Osteoblast (primary cell): ENCODE data around the gene PRPF6. TPM values are rescaled to one million over a fixed set of nuclear protein-coding genes. Genes with fewer than 3 reads are reported as not detected.
A peak's percentile ranks its signal among the peaks of the same experiment; 100 is the strongest.

Source experiments
- DNase-seq: peaks from one replicate; pipeline ENCODE4 v3.0.0; 2011; ENCODE audit warnings: low spot score, mixed read lengths; ENCODE audit not compliant: insufficient read length; ENCODE audit errors: missing footprints
- H2AFZ ChIP-seq: 2 replicates; pipeline ENCODE4 v1.6.0; 2011; ENCODE audit warnings: mild to moderate bottlenecking, low read length
- H3K27ac ChIP-seq: 2 replicates; pipeline ENCODE4 v1.5.1; 2011; ENCODE audit warnings: mild to moderate bottlenecking, low read depth, low read length, moderate library complexity
- H3K27me3 ChIP-seq: 2 replicates; pipeline ENCODE4 v1.6.0; 2012; ENCODE audit warnings: mild to moderate bottlenecking, control low read depth, inconsistent platforms, low read length, moderate library complexity; ENCODE audit not compliant: insufficient read depth
- H3K36me3 ChIP-seq: 2 replicates; pipeline ENCODE4 v1.5.1; 2011; ENCODE audit warnings: mild to moderate bottlenecking, low read length, control low read depth, moderate library complexity; ENCODE audit not compliant: insufficient read depth
- H3K4me1 ChIP-seq: 2 replicates; pipeline ENCODE4 v1.5.1; 2011; ENCODE audit warnings: mild to moderate bottlenecking, low read length, control low read depth, moderate library complexity; ENCODE audit not compliant: insufficient read depth
- H3K4me2 ChIP-seq: 2 replicates; pipeline ENCODE4 v1.6.0; 2011; ENCODE audit warnings: mild to moderate bottlenecking, low read length; ENCODE audit not compliant: insufficient read depth
- H3K4me3 ChIP-seq: fragments of 200-600 bp; sonication (generic); 3 replicates; pipeline ENCODE4 v1.5.1; 2012; ENCODE audit warnings: mild to moderate bottlenecking, low read length, inconsistent platforms; ENCODE audit not compliant: insufficient read depth
- H3K79me2 ChIP-seq: 2 replicates; pipeline ENCODE4 v1.6.0; 2012; ENCODE audit warnings: mild to moderate bottlenecking, low read length, control low read depth, inconsistent platforms; ENCODE audit not compliant: insufficient read depth
- H3K9me3 ChIP-seq: 2 replicates; pipeline ENCODE4 v1.5.1; 2011; ENCODE audit warnings: low read depth, low read length, control low read depth
- H4K20me1 ChIP-seq: 2 replicates; pipeline ENCODE4 v1.6.0; 2012; ENCODE audit warnings: mild to moderate bottlenecking, low read length, control low read depth; ENCODE audit not compliant: insufficient read depth
- total RNA-seq: library from RNA; depleted of rRNA; stranded (reverse); fragments of >200 nt; gene quantifications from 2 replicates; pipeline ENCODE4 v1.2.3, GENCODE V29; 2012
- TF ChIP-seq, protein P1 (sequence below): IDR thresholded peaks from 2 replicates; pipeline ENCODE4 v1.5.1; 2011; ENCODE audit warnings: mild to moderate bottlenecking, low read depth, low read length, moderate library complexity; ENCODE audit errors: extremely low read depth

PRPF6 gene
- total RNA-seq, 1 donor, result 56.1 TPM

- no peaks in the 10 kb centered on the region for H3K79me2 ChIP-seq
- H3K27me3 ChIP-seq, result no peaks in the 10 kb centered on the region
- H2AFZ ChIP-seq, result no peak overlapping the region
- H3K4me1 ChIP-seq, result peaks cover 15% of the 10 kb centered on the region
- H3K9me3 ChIP-seq, result no peaks in the 10 kb centered on the region
- H3K27ac ChIP-seq, result no peak overlapping the region
- H3K36me3 ChIP-seq, result no peaks in the 10 kb centered on the region
- DNase-seq, result no peak
- H4K20me1 ChIP-seq, result peaks cover 11% of the 10 kb centered on the region
- H3K4me2 ChIP-seq, result no peak overlapping the region
- H3K4me3 ChIP-seq, result no peak overlapping the region
- TF ChIP-seq, protein P1, sequence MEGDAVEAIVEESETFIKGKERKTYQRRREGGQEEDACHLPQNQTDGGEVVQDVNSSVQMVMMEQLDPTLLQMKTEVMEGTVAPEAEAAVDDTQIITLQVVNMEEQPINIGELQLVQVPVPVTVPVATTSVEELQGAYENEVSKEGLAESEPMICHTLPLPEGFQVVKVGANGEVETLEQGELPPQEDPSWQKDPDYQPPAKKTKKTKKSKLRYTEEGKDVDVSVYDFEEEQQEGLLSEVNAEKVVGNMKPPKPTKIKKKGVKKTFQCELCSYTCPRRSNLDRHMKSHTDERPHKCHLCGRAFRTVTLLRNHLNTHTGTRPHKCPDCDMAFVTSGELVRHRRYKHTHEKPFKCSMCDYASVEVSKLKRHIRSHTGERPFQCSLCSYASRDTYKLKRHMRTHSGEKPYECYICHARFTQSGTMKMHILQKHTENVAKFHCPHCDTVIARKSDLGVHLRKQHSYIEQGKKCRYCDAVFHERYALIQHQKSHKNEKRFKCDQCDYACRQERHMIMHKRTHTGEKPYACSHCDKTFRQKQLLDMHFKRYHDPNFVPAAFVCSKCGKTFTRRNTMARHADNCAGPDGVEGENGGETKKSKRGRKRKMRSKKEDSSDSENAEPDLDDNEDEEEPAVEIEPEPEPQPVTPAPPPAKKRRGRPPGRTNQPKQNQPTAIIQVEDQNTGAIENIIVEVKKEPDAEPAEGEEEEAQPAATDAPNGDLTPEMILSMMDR, result no peak
These were observed 95.4 kb downstream of the PRPF6 start for GRCh38 chr20:64076061-64076997.

DNA sequence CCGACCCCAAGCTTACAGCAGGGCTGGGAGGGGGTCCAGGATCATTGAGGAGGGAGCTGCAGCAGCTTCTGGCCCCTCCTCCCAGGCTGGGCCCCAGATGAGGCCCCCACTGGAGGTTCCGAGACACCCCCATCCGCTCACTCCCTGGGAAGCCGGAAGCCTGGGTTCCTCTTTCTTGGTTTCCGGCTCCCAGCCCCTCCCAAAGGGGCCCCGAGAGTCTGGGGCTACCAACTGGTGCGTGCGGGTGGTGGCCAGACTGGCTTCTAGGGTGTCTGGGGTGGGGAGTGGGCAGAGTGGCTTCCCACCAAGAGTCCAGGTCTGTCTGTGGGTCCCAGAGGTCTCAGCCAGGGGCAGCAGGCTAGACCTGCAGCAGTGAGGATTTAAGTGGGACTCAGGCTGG is 96.2 kb downstream of the PRPF6 start:
- H4K20me1 ChIP-seq, result peaks cover 11% of the 10 kb centered on the region
- H3K4me2 ChIP-seq, result no peak overlapping the region
- TF ChIP-seq, protein P1, result no peak
- H3K4me3 ChIP-seq, result no peak overlapping the region
- H3K4me1 ChIP-seq, result peaks cover 15% of the 10 kb centered on the region
- no peaks in the 10 kb centered on the region for H3K9me3 ChIP-seq
- peaks cover 2% of the 10 kb centered on the region for H3K27me3 ChIP-seq
- no peak overlapping the region for H2AFZ ChIP-seq
- H3K79me2 ChIP-seq, result no peaks in the 10 kb centered on the region
- no peaks in the 10 kb centered on the region for H3K36me3 ChIP-seq
- DNase-seq, result no peak
- H3K27ac ChIP-seq, result no peak overlapping the region

GRCh38 chr20:64077541-64077875 is 96.6 kb downstream of the PRPF6 start:
- TF ChIP-seq, protein P1, result no peak
- peaks cover 15% of the 10 kb centered on the region for H3K4me1 ChIP-seq
- DNase-seq, result no peak
- H3K79me2 ChIP-seq, result no peaks in the 10 kb centered on the region
- H3K27ac ChIP-seq, result no peak overlapping the region
- peaks cover 11% of the 10 kb centered on the region for H4K20me1 ChIP-seq
- no peaks in the 10 kb centered on the region for H3K36me3 ChIP-seq
- H3K4me3 ChIP-seq, result no peak overlapping the region
- H3K9me3 ChIP-seq, result no peaks in the 10 kb centered on the region
- H3K27me3 ChIP-seq, result peaks cover 5% of the 10 kb centered on the region
- H2AFZ ChIP-seq, result no peak overlapping the region
- H3K4me2 ChIP-seq, result no peak overlapping the region

- Histone ChIP-seq H3K4me3 (no peak overlapping the region), H2AFZ (no peak overlapping the region), H4K20me1 (peaks cover 11% of the 10 kb centered on the region), H3K4me2 (peak overlapping the region; percentile 75), H3K4me1 (peaks cover 15% of the 10 kb centered on the region), H3K36me3 (no peaks in the 10 kb centered on the region), H3K79me2 (no peaks in the 10 kb centered on the region), H3K27me3 (peaks cover 5% of the 10 kb centered on the region), H3K27ac (no peak overlapping the region), H3K9me3 (no peaks in the 10 kb centered on the region)
- TF ChIP-seq, protein P1, result no peak
- DNase-seq, result no peak
These were observed 97.1 kb downstream of the PRPF6 start for GRCh38 chr20:64077876-64078551.
